ENCODE measurements around the gene PLEKHA5. TPM values are rescaled to one million over a fixed set of nuclear protein-coding genes. Genes with fewer than 3 reads are reported as not detected.

The PLEKHA5 gene
- total and polyA plus RNA-seq, 7 donors: 7.0 to 32.6 (median 14.7) TPM

DNA sequence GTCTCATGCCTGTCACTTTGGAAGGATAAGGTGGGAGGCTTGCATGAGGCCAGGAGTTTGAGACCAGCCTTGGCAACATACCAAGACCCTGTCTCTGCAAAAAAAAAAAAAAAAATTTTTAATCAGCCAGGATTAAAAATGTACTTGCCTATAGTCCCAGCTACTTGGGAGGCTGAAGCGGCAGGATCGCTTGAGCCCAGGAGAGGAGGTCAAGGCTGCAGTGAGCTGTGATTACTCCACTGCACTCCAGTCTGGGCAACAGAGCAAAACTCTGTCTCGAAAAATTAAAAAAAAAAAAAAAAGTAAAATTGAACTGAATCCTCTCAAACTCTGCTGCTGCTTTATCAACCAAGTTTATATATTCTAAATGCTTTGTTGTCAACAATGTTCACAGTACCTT, 181.6 kb downstream of the PLEKHA5 start:
- Histone ChIP-seq H3K9me3 (no peaks in the 10 kb centered on the region), H3K27ac (no peak overlapping the region), H3K4me1 (no peaks in the 10 kb centered on the region), H3K4me3 (no peak overlapping the region), H3K27me3 (no peaks in the 10 kb centered on the region), H3K36me3 (no peaks in the 10 kb centered on the region)
- TF ChIP-seq CTCF (IDR thresholded peaks at IDR 0.05): no peak
- 93 to 95% methylated on average over 3 of the region's 3 CpGs for WGBS, 2 donors
- no peak for DNase-seq
- intact Hi-C loops (cut with DNase I): no loop called here

DNA sequence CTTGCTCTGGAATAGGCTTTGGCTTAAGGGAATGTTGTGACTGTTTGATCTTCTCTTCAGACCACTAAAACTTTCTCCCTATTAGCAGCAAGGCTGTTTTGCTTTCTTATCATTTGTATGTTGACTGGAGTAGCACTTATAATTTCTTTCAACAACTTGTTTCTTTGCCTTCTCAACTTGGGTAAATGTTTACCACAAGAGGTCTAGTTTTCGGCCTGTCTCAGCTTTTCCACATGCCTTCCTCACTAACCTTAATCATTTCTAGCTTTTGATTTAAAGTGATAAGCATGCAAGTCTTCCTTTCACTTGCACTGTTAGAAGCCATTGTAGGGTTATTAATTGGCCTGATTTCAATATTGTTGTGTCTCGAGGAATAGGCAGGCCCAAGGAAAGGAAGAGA, 183.1 kb downstream of the PLEKHA5 start:
- DNase-seq: no peak
- H3K27me3 ChIP-seq: no peaks in the 10 kb centered on the region
- no peaks in the 10 kb centered on the region for H3K4me1 ChIP-seq
- WGBS, 2 donors: 83 to 85% methylated on average over 2 of the region's 2 CpGs
- TF ChIP-seq POLR2AphosphoS5 (IDR thresholded peaks at IDR 0.05) (no peak), CTCF (IDR thresholded peaks at IDR 0.05) (no peak), POLR2A (IDR thresholded peaks at IDR 0.05) (no peak), EP300 (IDR thresholded peaks at IDR 0.05) (no peak)
- no peak overlapping the region for H3K27ac ChIP-seq
- H3K36me3 ChIP-seq: no peaks in the 10 kb centered on the region
- intact Hi-C loops (cut with DNase I): no loop called here
- H3K4me3 ChIP-seq: no peak overlapping the region
- no peaks in the 10 kb centered on the region for H3K9me3 ChIP-seq

- no peak overlapping the region for H3K27ac ChIP-seq
- no peaks in the 10 kb centered on the region for H3K9me3 ChIP-seq
- H3K27me3 ChIP-seq: no peaks in the 10 kb centered on the region
- intact Hi-C loops (cut with DNase I): no loop called here
- WGBS, 2 donors: 86 to 89% methylated on average over 2 of the region's 2 CpGs
- H3K4me3 ChIP-seq: no peak overlapping the region
- H3K36me3 ChIP-seq: no peaks in the 10 kb centered on the region
- DNase-seq: no peak
- H3K4me1 ChIP-seq: no peaks in the 10 kb centered on the region
- TF ChIP-seq POLR2A (IDR thresholded peaks at IDR 0.05): no peak
- TF ChIP-seq EP300 (IDR thresholded peaks at IDR 0.05): no peak
- TF ChIP-seq POLR2AphosphoS5 (IDR thresholded peaks at IDR 0.05): no peak
- TF ChIP-seq CTCF (IDR thresholded peaks at IDR 0.05): no peak
These were observed 186.9 kb downstream of the PLEKHA5 start for GRCh38 chr12:19316425-19316824.

DNA sequence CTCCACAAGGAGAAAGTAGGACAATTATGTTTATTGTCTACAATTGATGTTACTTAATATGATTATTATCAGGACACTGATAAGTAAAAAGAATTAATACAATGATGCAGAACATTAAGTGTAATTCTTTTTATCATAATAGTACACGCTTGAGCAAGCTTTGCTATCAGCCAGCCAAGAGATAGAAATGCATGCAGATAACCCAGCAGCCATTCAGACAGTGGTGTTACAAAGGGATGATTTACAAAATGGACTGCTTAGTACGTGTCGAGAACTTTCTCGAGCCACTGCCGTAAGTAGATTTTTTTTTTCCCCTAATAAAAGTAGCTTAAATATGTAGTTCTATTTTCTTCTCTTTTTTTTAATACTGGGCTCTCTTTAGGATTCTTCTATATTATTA, 192.8 kb downstream of the PLEKHA5 start:
- peaks cover 0 to 5% (median 0%) of the 10 kb centered on the region in 4 donors for H3K4me1 ChIP-seq
- H3K36me3 ChIP-seq: peaks cover 0 to 4% (median 0%) of the 10 kb centered on the region in 4 donors
- intact Hi-C loops (cut with DNase I): no loop called here
- no peaks in the 10 kb centered on the region for H3K9me3 ChIP-seq
- H3K27me3 ChIP-seq: no peaks in the 10 kb centered on the region
- 97 to 98% methylated on average over 5 of the region's 5 CpGs for WGBS, 2 donors
- no peak for TF ChIP-seq POLR2A (IDR thresholded peaks at IDR 0.05)
- TF ChIP-seq POLR2AphosphoS5 (IDR thresholded peaks at IDR 0.05): no peak
- TF ChIP-seq EP300 (IDR thresholded peaks at IDR 0.05): no peak
- no peak for TF ChIP-seq CTCF (IDR thresholded peaks at IDR 0.05)
- H3K27ac ChIP-seq: no peak overlapping the region
- DNase-seq: no peak
- no peak overlapping the region for H3K4me3 ChIP-seq

- intact Hi-C loops (cut with DNase I): no loop called here
- Histone ChIP-seq H3K27ac (no peak overlapping the region), H3K4me3 (no peak overlapping the region), H3K27me3 (no peaks in the 10 kb centered on the region), H3K36me3 (peaks cover 0 to 4% (median 0%) of the 10 kb centered on the region in 4 donors), H3K4me1 (peaks cover 0 to 5% (median 0%) of the 10 kb centered on the region in 4 donors), H3K9me3 (no peaks in the 10 kb centered on the region)
- 3 to 33% methylated on average over 2 of the region's 2 CpGs for WGBS, 2 donors
- DNase-seq: no peak
- no peak for TF ChIP-seq CTCF (IDR thresholded peaks at IDR 0.05)
- TF ChIP-seq EP300 (IDR thresholded peaks at IDR 0.05): no peak
- no peak for TF ChIP-seq POLR2A (IDR thresholded peaks at IDR 0.05)
- TF ChIP-seq POLR2AphosphoS5 (IDR thresholded peaks at IDR 0.05): peak in 1 of 4 donors; percentile 39
These were observed 194.3 kb downstream of the PLEKHA5 start for GRCh38 chr12:19323805-19324204.

Measured in sigmoid colon (tissue), 7 donors.